A549 (cell line): ENCODE results near the gene ASXL3. TPM values are rescaled to one million over a fixed set of nuclear protein-coding genes. Genes with fewer than 3 reads are reported as not detected.

ENCODE experiments used
- ATAC-seq, 2 experiments: fragments of 200-7000 bp in 1 of 2; fragments of >200 bp in 1 of 2; cut with Nextera tagmentation in 1 of 2; cut with Tn5 transposase in 1 of 2; 3 replicates each; pipeline versions ENCODE4 v1.8.0 to v1.9.1; 2018 to 2020; ENCODE audit warnings: mild to moderate bottlenecking in 1 of 2, moderate library complexity in 1 of 2
- CTCF ChIA-PET: fragments of 300-600 bp; sonication (Branson Sonifier 250); formaldehyde crosslinking; extraction: SDS; loops from one replicate; lab custom pipeline; 2021; ENCODE audit warnings: antibody characterized with exemption, inconsistent platforms; lab: Yijun Ruan, JAX
- POLR2A ChIA-PET: fragments of 350-600 bp; formaldehyde crosslinking; extraction: SDS; loops from one replicate; lab custom pipeline; 2021; ENCODE audit warnings: antibody characterized with exemption, inconsistent platforms; lab: Yijun Ruan, JAX
- DNase-seq, 2 experiments: peaks; one replicate each; pipeline versions ENCODE4 v3.0.0 to v3.0.0-alpha.2; 2011 to 2016; ENCODE audit warnings: low read depth in 1 of 2, low spot score in 1 of 2
- FAIRE-seq: peaks from 2 replicates; lab custom pipeline; 2011; peaks lifted over from hg19 to GRCh38; lab: Jason Lieb, UNC
- H3K27ac ChIP-seq, 2 experiments: fragments of >200 bp; sonication (Bioruptor Twin); formaldehyde crosslinking; 3 replicates each; pipeline ENCODE4 v1.5.1; 2016 to 2017
- H3K4me1 ChIP-seq: fragments of >200 bp; sonication (Bioruptor Twin); formaldehyde crosslinking; 3 replicates; pipeline ENCODE4 v1.6.1; 2016
- H3K4me2 ChIP-seq: fragments of >200 bp; sonication (Bioruptor Twin); formaldehyde crosslinking; 3 replicates; pipeline ENCODE4 v1.6.1; 2016
- H3K4me3 ChIP-seq: fragments of >200 bp; sonication (Bioruptor Twin); formaldehyde crosslinking; 3 replicates; pipeline ENCODE4 v1.5.1; 2016
- H3K9me3 ChIP-seq: fragments of >200 bp; sonication (Bioruptor Twin); formaldehyde crosslinking; 3 replicates; pipeline ENCODE4 v1.6.1; 2016
- CEBPB ChIP-seq, 2 experiments: fragments of >200 bp in 1 of 2; sonication (Bioruptor Twin) in 1 of 2; formaldehyde crosslinking in 1 of 2; IDR thresholded peaks; 2 replicates each; pipeline ENCODE4 v1.6.1; 2012 to 2016
- CHD2 ChIP-seq: fragments of 150-350 bp; IDR thresholded peaks from 2 replicates; pipeline ENCODE4 v1.6.1; 2014; ENCODE audit warnings: low read length; ENCODE audit not compliant: partially characterized antibody
- FOSL2 ChIP-seq, 2 experiments: fragments of 450-650 bp in 1 of 2; fragments of >200 bp in 1 of 2; sonication (Bioruptor Twin) in 1 of 2; formaldehyde crosslinking; IDR thresholded peaks; 2 replicates each; pipeline versions ENCODE4 v1.5.0 to v1.6.1; 2016 to 2020; ENCODE audit warnings: mild to moderate bottlenecking in 1 of 2, moderate library complexity in 1 of 2
- GATA3 ChIP-seq: IDR thresholded peaks from 2 replicates; pipeline ENCODE4 v1.6.1; 2012; ENCODE audit warnings: borderline replicate concordance
- HDAC2 ChIP-seq: fragments of 200-600 bp; sonication (generic); IDR thresholded peaks from 2 replicates; pipeline ENCODE4 v1.6.1; 2016
- HEYL ChIP-seq: fragments of 250-450 bp; sonication (Bioruptor Pico); IDR thresholded peaks from 2 replicates; pipeline ENCODE4 v1.8.0; 2021; ENCODE audit warnings: mild to moderate bottlenecking, moderate library complexity
- HOXB13 ChIP-seq: fragments of 250-450 bp; sonication (Bioruptor Pico); IDR thresholded peaks from 2 replicates; pipeline ENCODE4 v1.5.0; 2020; ENCODE audit warnings: low read depth, mild to moderate bottlenecking, moderate library complexity
- HOXB5 ChIP-seq: fragments of 250-450 bp; sonication (Bioruptor Pico); IDR thresholded peaks from 2 replicates; pipeline ENCODE4 v1.5.0; 2020; ENCODE audit warnings: mild to moderate bottlenecking, moderate library complexity
- JUN ChIP-seq, 2 experiments: fragments of >200 bp; sonication (Bioruptor Twin); formaldehyde crosslinking; IDR thresholded peaks; 2 replicates in 1 of 2; 3 replicates in 1 of 2; pipeline ENCODE4 v1.6.1; 2016 to 2017
- MAFK ChIP-seq: fragments of 450-650 bp; IDR thresholded peaks from 2 replicates; pipeline ENCODE4 v1.6.1; 2014; ENCODE audit not compliant: partially characterized antibody
- MAZ ChIP-seq: fragments of 150-350 bp; IDR thresholded peaks from 2 replicates; pipeline ENCODE4 v1.6.1; 2014; ENCODE audit warnings: antibody characterized with exemption, low read depth, low read length, borderline replicate concordance
- MYC ChIP-seq: IDR thresholded peaks from 2 replicates; pipeline ENCODE4 v1.6.1; 2012; ENCODE audit warnings: mild to moderate bottlenecking, inconsistent platforms, low read length, improper control_type of control experiment, borderline replicate concordance
- NPAS2 ChIP-seq: fragments of 250-450 bp; sonication (Bioruptor Pico); IDR thresholded peaks from 2 replicates; pipeline ENCODE4 v1.8.0; 2022; ENCODE audit warnings: mild to moderate bottlenecking, moderate library complexity, borderline replicate concordance
- NR3C1 ChIP-seq: fragments of >200 bp; sonication (Bioruptor Twin); formaldehyde crosslinking; IDR thresholded peaks from 3 replicates; pipeline ENCODE4 v1.6.1; 2017
- PHF8 ChIP-seq: fragments of 200-600 bp; sonication (generic); IDR thresholded peaks from 2 replicates; pipeline ENCODE4 v1.6.1; 2016; ENCODE audit warnings: low read depth, mild to moderate bottlenecking, antibody characterized with exemption, moderate library complexity, borderline replicate concordance
- RCOR1 ChIP-seq: fragments of 150-350 bp; IDR thresholded peaks from 2 replicates; pipeline ENCODE4 v1.6.1; 2014; ENCODE audit warnings: antibody characterized with exemption, low read length, low read depth
- REST ChIP-seq: fragments of 200-600 bp; sonication (generic); IDR thresholded peaks from 2 replicates; pipeline ENCODE4 v1.6.1; 2016; ENCODE audit warnings: antibody characterized with exemption, mild to moderate bottlenecking, moderate library complexity
- RNF2 ChIP-seq: fragments of 200-600 bp; sonication (generic); IDR thresholded peaks from 2 replicates; pipeline ENCODE4 v1.6.1; 2016; ENCODE audit warnings: low read depth, mild to moderate bottlenecking, antibody characterized with exemption, moderate library complexity, borderline replicate concordance
- SMC3 ChIP-seq: fragments of >200 bp; sonication (Bioruptor Twin); formaldehyde crosslinking; IDR thresholded peaks from 3 replicates; pipeline ENCODE4 v1.6.1; 2018; ENCODE audit warnings: inconsistent platforms
- USF2 ChIP-seq: fragments of 450-650 bp; IDR thresholded peaks from 2 replicates; pipeline ENCODE4 v1.6.1; 2014; ENCODE audit warnings: antibody characterized with exemption
- ZFP36 ChIP-seq: fragments of 450-650 bp; IDR thresholded peaks from 2 replicates; pipeline ENCODE4 v1.6.1; 2014; ENCODE audit warnings: borderline replicate concordance; ENCODE audit not compliant: partially characterized antibody
- WGBS: methylation state at CpG from one replicate; pipeline ENCODE4 v1.1.6; 2017; ENCODE audit errors: missing lambda C conversion rate; 5-methylcytosine and 5-hydroxymethylcytosine counted together
- polyA plus RNA-seq, 4 experiments: library from polyadenylated mRNA; depleted of rRNA in 3 of 4; stranded (reverse); fragments of >200 nt; fragmentation: RNase III in 1 of 4; extraction: RNeasy Plus Mini Kit Qiagen cat#74134 plus additional on column Dnase treatment in 1 of 4; gene quantifications; 2 replicates in 3 of 4; 3 replicates in 1 of 4; pipeline ENCODE4 v1.2.3, GENCODE V29; 2011 to 2017
- TF ChIP-seq, protein P1 (sequence below): fragments of 150-350 bp; IDR thresholded peaks from 2 replicates; pipeline ENCODE4 v1.6.1; 2014; ENCODE audit warnings: low read depth, mild to moderate bottlenecking, low read length
- TF ChIP-seq, protein P2 (sequence below): fragments of >200 bp; sonication (Bioruptor Twin); formaldehyde crosslinking; IDR thresholded peaks from 3 replicates; pipeline ENCODE4 v1.6.1; 2016
- TF ChIP-seq, protein P3 (sequence below): fragments of 250-450 bp; sonication (Bioruptor Pico); IDR thresholded peaks from 2 replicates; pipeline ENCODE4 v1.5.0; 2021; ENCODE audit warnings: mild to moderate bottlenecking, moderate library complexity, borderline replicate concordance
- TF ChIP-seq, protein P4 (sequence below): fragments of >200 bp; sonication (Bioruptor Twin); formaldehyde crosslinking; IDR thresholded peaks from 2 replicates; pipeline ENCODE4 v1.6.1; 2016

Gene ASXL3
- polyA plus RNA-seq, 2 of the 4 experiments (the other 2 are of a cell fraction): not detected

- no peak for TF ChIP-seq HDAC2
- TF ChIP-seq SMC3: no peak
- no peak for TF ChIP-seq USF2
- TF ChIP-seq, protein P1, sequence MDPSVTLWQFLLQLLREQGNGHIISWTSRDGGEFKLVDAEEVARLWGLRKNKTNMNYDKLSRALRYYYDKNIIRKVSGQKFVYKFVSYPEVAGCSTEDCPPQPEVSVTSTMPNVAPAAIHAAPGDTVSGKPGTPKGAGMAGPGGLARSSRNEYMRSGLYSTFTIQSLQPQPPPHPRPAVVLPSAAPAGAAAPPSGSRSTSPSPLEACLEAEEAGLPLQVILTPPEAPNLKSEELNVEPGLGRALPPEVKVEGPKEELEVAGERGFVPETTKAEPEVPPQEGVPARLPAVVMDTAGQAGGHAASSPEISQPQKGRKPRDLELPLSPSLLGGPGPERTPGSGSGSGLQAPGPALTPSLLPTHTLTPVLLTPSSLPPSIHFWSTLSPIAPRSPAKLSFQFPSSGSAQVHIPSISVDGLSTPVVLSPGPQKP: no peak
- no peak for TF ChIP-seq CEBPB (IDR thresholded peaks at IDR 0.05)
- TF ChIP-seq MAZ: no peak
- TF ChIP-seq FOSL2 (IDR thresholded peaks at IDR 0.05): no peak
- no peak for TF ChIP-seq FOSL2 (CRISPR knock-in tag; IDR thresholded peaks at IDR 0.05)
- TF ChIP-seq, protein P2, sequence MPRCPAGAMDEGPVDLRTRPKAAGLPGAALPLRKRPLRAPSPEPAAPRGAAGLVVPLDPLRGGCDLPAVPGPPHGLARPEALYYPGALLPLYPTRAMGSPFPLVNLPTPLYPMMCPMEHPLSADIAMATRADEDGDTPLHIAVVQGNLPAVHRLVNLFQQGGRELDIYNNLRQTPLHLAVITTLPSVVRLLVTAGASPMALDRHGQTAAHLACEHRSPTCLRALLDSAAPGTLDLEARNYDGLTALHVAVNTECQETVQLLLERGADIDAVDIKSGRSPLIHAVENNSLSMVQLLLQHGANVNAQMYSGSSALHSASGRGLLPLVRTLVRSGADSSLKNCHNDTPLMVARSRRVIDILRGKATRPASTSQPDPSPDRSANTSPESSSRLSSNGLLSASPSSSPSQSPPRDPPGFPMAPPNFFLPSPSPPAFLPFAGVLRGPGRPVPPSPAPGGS: no peak
- TF ChIP-seq NPAS2 (CRISPR knock-in tag): no peak
- TF ChIP-seq, protein P3, sequence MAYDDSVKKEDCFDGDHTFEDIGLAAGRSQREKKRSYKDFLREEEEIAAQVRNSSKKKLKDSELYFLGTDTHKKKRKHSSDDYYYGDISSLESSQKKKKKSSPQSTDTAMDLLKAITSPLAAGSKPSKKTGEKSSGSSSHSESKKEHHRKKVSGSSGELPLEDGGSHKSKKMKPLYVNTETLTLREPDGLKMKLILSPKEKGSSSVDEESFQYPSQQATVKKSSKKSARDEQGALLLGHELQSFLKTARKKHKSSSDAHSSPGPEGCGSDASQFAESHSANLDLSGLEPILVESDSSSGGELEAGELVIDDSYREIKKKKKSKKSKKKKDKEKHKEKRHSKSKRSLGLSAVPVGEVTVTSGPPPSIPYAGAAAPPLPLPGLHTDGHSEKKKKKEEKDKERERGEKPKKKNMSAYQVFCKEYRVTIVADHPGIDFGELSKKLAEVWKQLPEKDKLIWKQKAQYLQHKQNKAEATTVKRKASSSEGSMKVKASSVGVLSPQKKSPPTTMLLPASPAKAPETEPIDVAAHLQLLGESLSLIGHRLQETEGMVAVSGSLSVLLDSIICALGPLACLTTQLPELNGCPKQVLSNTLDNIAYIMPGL (CRISPR knock-in tag): no peak
- no peak for TF ChIP-seq CHD2
- TF ChIP-seq MYC: no peak
- TF ChIP-seq, protein P4, sequence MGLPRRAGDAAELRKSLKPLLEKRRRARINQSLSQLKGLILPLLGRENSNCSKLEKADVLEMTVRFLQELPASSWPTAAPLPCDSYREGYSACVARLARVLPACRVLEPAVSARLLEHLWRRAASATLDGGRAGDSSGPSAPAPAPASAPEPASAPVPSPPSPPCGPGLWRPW: no peak
- no peak for TF ChIP-seq HOXB13 (CRISPR knock-in tag)
- TF ChIP-seq NR3C1: no peak
- WGBS: 38% methylated on average over 3 of the region's 3 CpGs
- FAIRE-seq (no peak), DNase-seq (no peak), ATAC-seq (no peak)
- H3K4me1 ChIP-seq: no peaks in the 10 kb centered on the region
- no peak overlapping the region for H3K4me2 ChIP-seq
- ChIA-PET POLR2A (no interaction called here), CTCF (interaction anchor here (0.7 kb wide), 1 partner anchor 433 kb away, joined by 3 read pairs; no protein-coding TSS in a partner anchor)
- H3K27ac ChIP-seq: no peak overlapping the region
- H3K4me3 ChIP-seq: no peak overlapping the region
- no peaks in the 10 kb centered on the region for H3K9me3 ChIP-seq
These were observed 87.2 kb downstream of the ASXL3 start for GRCh38 chr18:33665187-33665586.

GRCh38 chr18:33665641-33666040 is 87.6 kb downstream of the ASXL3 start:
- ChIA-PET CTCF (interaction anchor here (0.7 kb wide), 1 partner anchor 434 kb away, joined by 3 read pairs; no protein-coding TSS in a partner anchor), POLR2A (no interaction called here)
- H3K27ac ChIP-seq: no peak overlapping the region
- DNase-seq (no peak), ATAC-seq (no peak), FAIRE-seq (no peak)
- H3K9me3 ChIP-seq: no peaks in the 10 kb centered on the region
- no peak overlapping the region for H3K4me2 ChIP-seq
- no peak overlapping the region for H3K4me3 ChIP-seq
- no peaks in the 10 kb centered on the region for H3K4me1 ChIP-seq
- TF ChIP-seq MAFK: peak; percentile 67
- no peak for TF ChIP-seq CEBPB (IDR thresholded peaks at IDR 0.05)

GRCh38 chr18:33666915-33667314 is 88.9 kb downstream of the ASXL3 start:
- H3K27ac ChIP-seq: no peak overlapping the region
- no peak overlapping the region for H3K4me3 ChIP-seq
- CTCF ChIA-PET: no interaction called here
- POLR2A ChIA-PET: no interaction called here
- WGBS: 31% methylated on average over 2 of the region's 2 CpGs
- no peaks in the 10 kb centered on the region for H3K9me3 ChIP-seq
- no peak for ATAC-seq
- no peak for FAIRE-seq
- no peaks in the 10 kb centered on the region for H3K4me1 ChIP-seq
- no peak overlapping the region for H3K4me2 ChIP-seq
- no peak for DNase-seq
- TF ChIP-seq HOXB13 (CRISPR knock-in tag) (no peak), FOSL2 (IDR thresholded peaks at IDR 0.05) (no peak), FOSL2 (CRISPR knock-in tag; IDR thresholded peaks at IDR 0.05) (no peak), NPAS2 (CRISPR knock-in tag) (no peak), ZFP36 (no peak), RCOR1 (no peak), JUN (IDR thresholded peaks at IDR 0.05) (no peak), GATA3 (no peak), HOXB5 (CRISPR knock-in tag) (no peak), CHD2 (no peak), PHF8 (no peak), REST (no peak), HEYL (no peak), RNF2 (no peak)
